Kidney epithelial cell (primary cell): ENCODE data around the gene NEMF. TPM values are rescaled to one million over a fixed set of nuclear protein-coding genes. Genes with fewer than 3 reads are reported as not detected.

Experiments used
- DNase-seq: peaks from one replicate; pipeline ENCODE4 v3.0.0-alpha.2; 2010; ENCODE audit warnings: low read depth
- H3K27me3 ChIP-seq: 2 replicates; pipeline ENCODE4 v1.6.0; 2011; ENCODE audit warnings: low read length; ENCODE audit not compliant: control insufficient read depth, insufficient read depth
- H3K36me3 ChIP-seq: 2 replicates; pipeline ENCODE4 v1.5.1; 2011; ENCODE audit warnings: low read length; ENCODE audit not compliant: control insufficient read depth, insufficient read depth
- H3K4me3 ChIP-seq: 2 replicates; pipeline ENCODE4 v1.5.1; 2011; ENCODE audit warnings: low read depth, mild to moderate bottlenecking, control low read depth, low read length
- CTCF ChIP-seq: IDR thresholded peaks from 2 replicates; pipeline ENCODE4 v1.5.1; 2011; ENCODE audit warnings: mild to moderate bottlenecking, moderate library complexity, low read length, control low read depth, inconsistent platforms; ENCODE audit not compliant: insufficient read depth, poor library complexity, severe bottlenecking
- total RNA-seq: library from RNA; depleted of rRNA; stranded (reverse); fragments of >200 nt; gene quantifications from 2 replicates; pipeline ENCODE4 v1.2.3, GENCODE V29; 2015

The NEMF gene
- total RNA-seq, 1 donor from 2014 or later, result 34.3 TPM

- no peaks in the 10 kb centered on the region for H3K36me3 ChIP-seq
- TF ChIP-seq CTCF, result peak; percentile 90
- H3K27me3 ChIP-seq, result no peaks in the 10 kb centered on the region
- DNase-seq, result no peak
- H3K4me3 ChIP-seq, result no peak overlapping the region
Measured at GRCh38 chr14:49865431-49865859, 12.9 kb upstream of the NEMF start.

- H3K36me3 ChIP-seq, result no peaks in the 10 kb centered on the region
- H3K27me3 ChIP-seq, result no peaks in the 10 kb centered on the region
Measured at GRCh38 chr14:49863487-49864281, 11.1 kb upstream of the NEMF start.

GRCh38 chr14:49862089-49862673, 9.6 kb upstream of the NEMF start:
- peak overlapping the region; percentile 62 for H3K4me3 ChIP-seq

More at GRCh38 chr14:49863487-49864281, 11.1 kb upstream of the NEMF start:
- peak overlapping the region; percentile 66 for H3K4me3 ChIP-seq
- no peak for DNase-seq
- no peak for TF ChIP-seq CTCF

GRCh38 chr14:49861699-49862088, 9.1 kb upstream of the NEMF start:
- peak; percentile 67 for DNase-seq
- TF ChIP-seq CTCF, result no peak
- Histone ChIP-seq H3K4me3 (peak overlapping the region; percentile 62), H3K36me3 (no peaks in the 10 kb centered on the region), H3K27me3 (no peaks in the 10 kb centered on the region)

More at GRCh38 chr14:49862089-49862673, 9.6 kb upstream of the NEMF start:
- DNase-seq, result peak; percentile 58
- Histone ChIP-seq H3K36me3 (no peaks in the 10 kb centered on the region), H3K27me3 (no peaks in the 10 kb centered on the region)
- TF ChIP-seq CTCF, result peak; percentile 100

- DNase-seq, result no peak
- Histone ChIP-seq H3K4me3 (peak overlapping the region; percentile 62), H3K27me3 (no peaks in the 10 kb centered on the region), H3K36me3 (no peaks in the 10 kb centered on the region)
- TF ChIP-seq CTCF, result no peak
Measured at GRCh38 chr14:49860988-49861698, 8.6 kb upstream of the NEMF start.
